Measurements from ENCODE around the gene GALNT5.

Gene GALNT5, protein sequence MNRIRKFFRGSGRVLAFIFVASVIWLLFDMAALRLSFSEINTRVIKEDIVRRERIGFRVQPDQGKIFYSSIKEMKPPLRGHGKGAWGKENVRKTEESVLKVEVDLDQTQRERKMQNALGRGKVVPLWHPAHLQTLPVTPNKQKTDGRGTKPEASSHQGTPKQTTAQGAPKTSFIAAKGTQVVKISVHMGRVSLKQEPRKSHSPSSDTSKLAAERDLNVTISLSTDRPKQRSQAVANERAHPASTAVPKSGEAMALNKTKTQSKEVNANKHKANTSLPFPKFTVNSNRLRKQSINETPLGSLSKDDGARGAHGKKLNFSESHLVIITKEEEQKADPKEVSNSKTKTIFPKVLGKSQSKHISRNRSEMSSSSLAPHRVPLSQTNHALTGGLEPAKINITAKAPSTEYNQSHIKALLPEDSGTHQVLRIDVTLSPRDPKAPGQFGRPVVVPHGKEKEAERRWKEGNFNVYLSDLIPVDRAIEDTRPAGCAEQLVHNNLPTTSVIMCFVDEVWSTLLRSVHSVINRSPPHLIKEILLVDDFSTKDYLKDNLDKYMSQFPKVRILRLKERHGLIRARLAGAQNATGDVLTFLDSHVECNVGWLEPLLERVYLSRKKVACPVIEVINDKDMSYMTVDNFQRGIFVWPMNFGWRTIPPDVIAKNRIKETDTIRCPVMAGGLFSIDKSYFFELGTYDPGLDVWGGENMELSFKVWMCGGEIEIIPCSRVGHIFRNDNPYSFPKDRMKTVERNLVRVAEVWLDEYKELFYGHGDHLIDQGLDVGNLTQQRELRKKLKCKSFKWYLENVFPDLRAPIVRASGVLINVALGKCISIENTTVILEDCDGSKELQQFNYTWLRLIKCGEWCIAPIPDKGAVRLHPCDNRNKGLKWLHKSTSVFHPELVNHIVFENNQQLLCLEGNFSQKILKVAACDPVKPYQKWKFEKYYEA

DNA sequence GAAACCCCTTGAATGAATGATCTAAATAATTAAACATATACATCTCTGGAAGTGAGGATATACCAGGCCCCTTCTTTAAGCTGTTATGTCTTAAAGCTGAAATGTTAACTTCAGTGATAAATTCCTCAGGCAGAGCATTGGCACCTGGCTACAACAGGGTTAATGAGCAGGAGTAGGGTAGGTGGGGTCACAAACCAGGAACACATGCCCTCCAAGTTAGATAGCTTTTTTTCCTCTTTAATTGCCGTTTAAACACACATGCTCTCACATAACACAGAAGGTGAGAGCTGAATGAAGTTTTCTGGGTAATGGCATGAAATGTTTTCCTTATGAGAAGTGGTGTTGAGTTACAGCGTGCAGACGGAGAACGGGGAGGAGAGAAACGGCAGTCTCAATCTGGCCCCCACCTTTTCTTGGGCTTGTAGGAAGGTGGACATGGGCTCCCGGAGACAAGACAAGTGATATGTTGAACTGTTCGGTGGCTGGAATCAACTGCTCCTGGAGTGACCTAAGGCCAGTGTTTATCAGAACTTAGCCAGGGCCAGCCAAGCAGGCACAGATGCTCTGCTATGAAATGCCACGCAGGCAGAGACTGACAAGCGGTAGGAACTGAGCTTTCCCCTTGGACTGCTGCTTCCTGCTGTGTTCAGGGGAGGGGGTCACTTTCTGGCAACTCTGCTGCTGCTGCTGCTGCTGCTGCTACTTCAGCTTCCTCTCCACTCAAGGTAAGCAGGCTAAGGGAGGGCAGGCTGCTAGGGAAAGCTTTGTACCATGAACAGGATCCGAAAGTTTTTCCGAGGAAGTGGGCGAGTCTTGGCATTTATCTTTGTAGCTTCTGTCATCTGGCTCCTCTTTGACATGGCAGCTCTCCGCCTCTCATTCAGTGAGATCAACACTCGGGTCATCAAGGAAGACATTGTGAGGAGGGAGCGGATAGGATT, at the start of gene GALNT5:
Gene GALNT5, plus strand, starts transcription at position 394 of the 941 bp plus-strand sequence. Its CDS starts 378 bp downstream, at position 772.
- Histone ChIP-seq H3K27ac (peak within 1 kb of the TSS in 1 of 2 donors; percentile 59), H3K4me3 (peak within 1 kb of the TSS; percentile 66)
- TF ChIP-seq, protein P1, sequence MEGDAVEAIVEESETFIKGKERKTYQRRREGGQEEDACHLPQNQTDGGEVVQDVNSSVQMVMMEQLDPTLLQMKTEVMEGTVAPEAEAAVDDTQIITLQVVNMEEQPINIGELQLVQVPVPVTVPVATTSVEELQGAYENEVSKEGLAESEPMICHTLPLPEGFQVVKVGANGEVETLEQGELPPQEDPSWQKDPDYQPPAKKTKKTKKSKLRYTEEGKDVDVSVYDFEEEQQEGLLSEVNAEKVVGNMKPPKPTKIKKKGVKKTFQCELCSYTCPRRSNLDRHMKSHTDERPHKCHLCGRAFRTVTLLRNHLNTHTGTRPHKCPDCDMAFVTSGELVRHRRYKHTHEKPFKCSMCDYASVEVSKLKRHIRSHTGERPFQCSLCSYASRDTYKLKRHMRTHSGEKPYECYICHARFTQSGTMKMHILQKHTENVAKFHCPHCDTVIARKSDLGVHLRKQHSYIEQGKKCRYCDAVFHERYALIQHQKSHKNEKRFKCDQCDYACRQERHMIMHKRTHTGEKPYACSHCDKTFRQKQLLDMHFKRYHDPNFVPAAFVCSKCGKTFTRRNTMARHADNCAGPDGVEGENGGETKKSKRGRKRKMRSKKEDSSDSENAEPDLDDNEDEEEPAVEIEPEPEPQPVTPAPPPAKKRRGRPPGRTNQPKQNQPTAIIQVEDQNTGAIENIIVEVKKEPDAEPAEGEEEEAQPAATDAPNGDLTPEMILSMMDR (IDR thresholded peaks at IDR 0.05), result no peak
- DNase-seq (ENCODE audit: low spot score), result no peak

DNA sequence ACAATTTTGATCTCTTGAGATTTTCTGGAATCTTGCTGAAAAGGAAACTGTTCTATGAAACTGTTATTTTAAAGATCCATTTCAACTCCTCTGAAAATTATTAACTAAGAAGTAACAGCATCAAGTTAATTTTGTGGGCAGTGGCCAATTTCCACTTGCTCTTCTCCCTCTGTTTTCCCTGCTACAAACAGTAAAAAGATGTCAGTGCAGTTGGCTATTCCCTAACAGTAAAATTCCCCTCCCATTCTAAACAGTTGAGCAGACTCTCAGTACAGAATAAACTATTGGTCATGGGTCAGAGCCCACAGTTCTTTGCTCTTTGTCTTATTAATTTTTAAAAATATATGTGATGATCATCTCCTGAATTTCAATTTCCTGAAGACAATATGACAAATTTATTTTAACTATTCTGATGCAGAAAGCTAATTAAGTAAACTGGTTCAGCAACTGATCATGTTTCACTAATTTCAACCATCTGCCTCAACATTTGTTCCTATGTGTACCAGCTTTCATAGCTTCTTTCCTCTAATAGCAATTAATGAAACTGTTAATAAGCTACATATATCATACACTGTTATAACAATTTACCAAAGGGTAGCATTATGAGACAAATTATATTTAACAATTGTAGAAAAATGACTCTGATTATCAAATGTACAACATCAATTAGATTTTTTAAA, 41.1 kb upstream of the GALNT5 start:
- Histone ChIP-seq H3K4me3 (no peak overlapping the region), H3K27ac (no peak overlapping the region)
- TF ChIP-seq, protein P1 (IDR thresholded peaks at IDR 0.05), result no peak
- no peak for DNase-seq (ENCODE audit: low spot score)

DNA sequence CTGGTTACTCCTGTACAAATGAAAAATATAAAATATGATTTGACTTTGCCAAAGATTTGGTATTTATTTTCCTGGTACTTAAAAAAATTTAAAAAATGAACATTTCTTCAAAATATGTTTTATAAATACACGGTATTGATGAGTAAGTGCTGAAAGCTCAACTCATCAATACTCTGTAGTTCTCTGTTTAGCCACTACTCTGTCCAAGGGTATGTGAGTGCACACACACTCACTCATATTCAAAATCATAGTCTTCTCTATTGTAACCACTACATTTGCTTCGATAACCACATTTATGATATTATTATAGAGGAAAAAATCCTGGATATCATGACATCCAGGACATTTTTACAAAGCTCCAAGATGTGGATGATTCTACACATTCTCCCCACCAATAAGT, 40.1 kb upstream of the GALNT5 start:
- H3K27ac ChIP-seq, result no peak overlapping the region
- no peak overlapping the region for H3K4me3 ChIP-seq
- DNase-seq (ENCODE audit: low spot score), result no peak
- TF ChIP-seq, protein P1 (IDR thresholded peaks at IDR 0.05), result no peak

DNA sequence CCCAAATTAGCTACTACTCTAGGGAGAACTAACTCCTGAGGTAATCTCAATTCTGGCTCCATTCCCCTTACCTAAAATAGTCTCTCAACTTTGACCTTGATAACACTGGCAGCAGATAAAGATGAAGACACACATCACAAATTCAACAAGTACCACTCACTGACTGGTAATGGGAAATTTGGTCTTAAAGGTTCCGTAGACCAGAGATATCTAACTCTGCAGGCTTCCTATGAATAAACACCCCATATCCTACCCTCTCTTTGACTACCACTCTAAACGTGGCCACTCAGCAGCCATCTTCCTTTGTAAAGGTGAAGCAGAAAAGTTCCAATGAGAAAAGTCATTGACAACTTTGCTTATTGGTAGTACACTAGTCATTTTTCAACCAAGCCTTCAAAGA, 38.6 kb upstream of the GALNT5 start:
- TF ChIP-seq, protein P1 (IDR thresholded peaks at IDR 0.05), result no peak
- H3K27ac ChIP-seq, result no peak overlapping the region
- no peak overlapping the region for H3K4me3 ChIP-seq
- no peak for DNase-seq (ENCODE audit: low spot score)

DNA sequence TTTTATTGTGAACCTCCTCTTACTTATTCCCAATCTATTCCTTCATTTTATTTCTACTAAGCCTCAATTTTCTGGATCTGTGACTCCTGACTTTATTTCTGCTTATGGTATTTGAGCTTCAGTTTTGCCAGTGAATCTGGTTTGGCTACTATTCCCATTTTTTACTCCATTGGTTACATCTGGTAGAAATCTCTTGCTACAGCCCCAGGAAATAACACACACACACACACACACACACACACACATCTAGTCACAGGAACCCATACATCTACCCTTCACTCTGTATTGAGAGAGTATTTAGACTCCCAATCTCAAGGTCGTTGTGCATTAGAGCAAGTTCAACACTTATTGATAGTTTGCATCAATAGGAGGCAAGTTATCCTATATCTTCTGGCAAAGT, 37.0 kb upstream of the GALNT5 start:
- TF ChIP-seq, protein P1 (IDR thresholded peaks at IDR 0.05), result no peak
- no peak for DNase-seq (ENCODE audit: low spot score)
- Histone ChIP-seq H3K4me3 (no peak overlapping the region), H3K27ac (no peak overlapping the region)

Data from coronary artery (tissue), 2 donors.